Measurements from ENCODE around the gene DPP4. TPM values are rescaled to one million over a fixed set of nuclear protein-coding genes. Genes with fewer than 3 reads are reported as not detected.
"Not testable (repeated sequence)": the region's sequence is repeated elsewhere in the genome, so short reads cannot be mapped to it uniquely, and the experiment has no call there.

DPP4 gene
- total and polyA plus RNA-seq, 2 experiments from 2014 or later = 0.09 TPM; not detected in 1

GRCh38 chr2:162057426-162057825, 16.6 kb downstream of the DPP4 start:
- no peak overlapping the region for H3K27ac ChIP-seq
- no peak for TF ChIP-seq CTCF (IDR thresholded peaks at IDR 0.05; ENCODE audit: low read depth, low read length)
- no peak overlapping the region for H3K4me3 ChIP-seq
- DNase-seq (ENCODE audit: low read depth in 1 of 2, low spot score in 1 of 2) = no peak
- H3K9me3 ChIP-seq (ENCODE audit: low read depth) = no peaks in the 10 kb centered on the region
- H3K27me3 ChIP-seq = no peaks in the 10 kb centered on the region
- no peaks in the 10 kb centered on the region for H3K4me1 ChIP-seq (ENCODE audit: low read depth)
- no peaks in the 10 kb centered on the region for H3K36me3 ChIP-seq

- H3K4me3 ChIP-seq = no peak overlapping the region
- TF ChIP-seq CTCF (IDR thresholded peaks at IDR 0.05; ENCODE audit: low read depth, low read length) = no peak
- H3K27ac ChIP-seq = no peak overlapping the region
- no peak for DNase-seq (ENCODE audit: low read depth in 1 of 2, low spot score in 1 of 2)
- H3K27me3 ChIP-seq = no peaks in the 10 kb centered on the region
- no peaks in the 10 kb centered on the region for H3K36me3 ChIP-seq
- H3K4me1 ChIP-seq (ENCODE audit: low read depth) = no peaks in the 10 kb centered on the region
- no peaks in the 10 kb centered on the region for H3K9me3 ChIP-seq (ENCODE audit: low read depth)
Observed at GRCh38 chr2:162056796-162057399, 17.1 kb downstream of the DPP4 start.

GRCh38 chr2:162053808-162054155, 20.2 kb downstream of the DPP4 start:
- H3K4me1 ChIP-seq (ENCODE audit: low read depth) = no peaks in the 10 kb centered on the region
- H3K9me3 ChIP-seq (ENCODE audit: low read depth) = no peaks in the 10 kb centered on the region
- no peaks in the 10 kb centered on the region for H3K27me3 ChIP-seq

GRCh38 chr2:162053066-162053807, 20.8 kb downstream of the DPP4 start:
- no peaks in the 10 kb centered on the region for H3K4me1 ChIP-seq (ENCODE audit: low read depth)
- H3K27ac ChIP-seq = no peak overlapping the region
- H3K36me3 ChIP-seq = no peaks in the 10 kb centered on the region
- H3K4me3 ChIP-seq = no peak overlapping the region
- no peak for TF ChIP-seq CTCF (IDR thresholded peaks at IDR 0.05; ENCODE audit: low read depth, low read length)
- no peaks in the 10 kb centered on the region for H3K27me3 ChIP-seq
- no peaks in the 10 kb centered on the region for H3K9me3 ChIP-seq (ENCODE audit: low read depth)
- no peak for DNase-seq (ENCODE audit: low read depth in 1 of 2, low spot score in 1 of 2)

More at GRCh38 chr2:162053808-162054155, 20.2 kb downstream of the DPP4 start:
- no peak for TF ChIP-seq CTCF (IDR thresholded peaks at IDR 0.05; ENCODE audit: low read depth, low read length)
- Histone ChIP-seq H3K4me3 (no peak overlapping the region), H3K36me3 (no peaks in the 10 kb centered on the region), H3K27ac (no peak overlapping the region)
- DNase-seq (ENCODE audit: low read depth in 1 of 2, low spot score in 1 of 2) = no peak

GRCh38 chr2:162050513-162050961, 23.5 kb downstream of the DPP4 start:
- Histone ChIP-seq H3K9me3 (ENCODE audit: low read depth) (no peaks in the 10 kb centered on the region), H3K27me3 (no peaks in the 10 kb centered on the region), H3K36me3 (no peaks in the 10 kb centered on the region), H3K4me3 (no peak overlapping the region), H3K27ac (no peak overlapping the region), H3K4me1 (ENCODE audit: low read depth) (no peaks in the 10 kb centered on the region)
- DNase-seq (ENCODE audit: low read depth in 1 of 2, low spot score in 1 of 2) = no peak
- TF ChIP-seq CTCF (IDR thresholded peaks at IDR 0.05; ENCODE audit: low read depth, low read length) = no peak

- H3K36me3 ChIP-seq; H3K4me1 ChIP-seq (ENCODE audit: low read depth); H3K27me3 ChIP-seq; H3K4me3 ChIP-seq; H3K27ac ChIP-seq; DNase-seq (ENCODE audit: low read depth in 1 of 2, low spot score in 1 of 2); H3K9me3 ChIP-seq (ENCODE audit: low read depth): not testable (repeated sequence)
Observed at GRCh38 chr2:162049089-162049488, 24.9 kb downstream of the DPP4 start.
